ENCODE data around the gene KLF1.
"Not testable (repeated sequence)": the region's sequence is repeated elsewhere in the genome, so short reads cannot be mapped to it uniquely, and the experiment has no call there.

The KLF1 gene

GRCh38 chr19:12858041-12858928 is 28.7 kb downstream of the KLF1 start:
- Mint-ChIP-seq H3K9me3 (peaks cover 6% of the 10 kb centered on the region), H3K36me3 (ENCODE audit: low read depth) (no peaks in the 10 kb centered on the region)
- TF ChIP-seq, protein P1, sequence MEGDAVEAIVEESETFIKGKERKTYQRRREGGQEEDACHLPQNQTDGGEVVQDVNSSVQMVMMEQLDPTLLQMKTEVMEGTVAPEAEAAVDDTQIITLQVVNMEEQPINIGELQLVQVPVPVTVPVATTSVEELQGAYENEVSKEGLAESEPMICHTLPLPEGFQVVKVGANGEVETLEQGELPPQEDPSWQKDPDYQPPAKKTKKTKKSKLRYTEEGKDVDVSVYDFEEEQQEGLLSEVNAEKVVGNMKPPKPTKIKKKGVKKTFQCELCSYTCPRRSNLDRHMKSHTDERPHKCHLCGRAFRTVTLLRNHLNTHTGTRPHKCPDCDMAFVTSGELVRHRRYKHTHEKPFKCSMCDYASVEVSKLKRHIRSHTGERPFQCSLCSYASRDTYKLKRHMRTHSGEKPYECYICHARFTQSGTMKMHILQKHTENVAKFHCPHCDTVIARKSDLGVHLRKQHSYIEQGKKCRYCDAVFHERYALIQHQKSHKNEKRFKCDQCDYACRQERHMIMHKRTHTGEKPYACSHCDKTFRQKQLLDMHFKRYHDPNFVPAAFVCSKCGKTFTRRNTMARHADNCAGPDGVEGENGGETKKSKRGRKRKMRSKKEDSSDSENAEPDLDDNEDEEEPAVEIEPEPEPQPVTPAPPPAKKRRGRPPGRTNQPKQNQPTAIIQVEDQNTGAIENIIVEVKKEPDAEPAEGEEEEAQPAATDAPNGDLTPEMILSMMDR (IDR thresholded peaks at IDR 0.05; ENCODE audit: unreplicated experiment in 3 of 3): no peak

DNA sequence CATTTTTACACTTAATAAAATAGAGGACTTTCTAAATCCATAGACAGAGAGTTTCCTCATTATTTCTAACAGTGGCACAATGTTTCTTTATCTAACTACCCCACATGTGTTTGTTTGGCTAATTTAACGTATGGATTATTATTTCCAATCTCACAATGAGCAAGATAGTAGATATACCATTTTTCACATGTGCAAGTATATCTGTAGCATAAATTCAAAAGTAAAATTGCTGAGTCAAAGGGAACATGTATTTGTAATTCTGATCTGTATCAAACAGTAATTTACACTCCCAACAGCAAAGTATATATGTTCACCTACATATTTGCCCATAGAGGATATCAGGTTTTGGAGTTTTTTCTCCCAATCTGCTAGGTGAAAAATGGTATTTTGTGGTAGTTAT is 30.3 kb downstream of the KLF1 start:
- TF ChIP-seq, protein P1 (IDR thresholded peaks at IDR 0.05; ENCODE audit: unreplicated experiment in 3 of 3): no peak
- peaks cover 6% of the 10 kb centered on the region for H3K9me3 Mint-ChIP-seq
- no peak overlapping the region for H3K4me3 Mint-ChIP-seq
- H3K4me1 Mint-ChIP-seq: no peaks in the 10 kb centered on the region
- peaks cover 5% of the 10 kb centered on the region for H3K27me3 Mint-ChIP-seq (ENCODE audit: low read depth)
- H3K27ac Mint-ChIP-seq: no peak overlapping the region
- H3K36me3 Mint-ChIP-seq (ENCODE audit: low read depth): no peaks in the 10 kb centered on the region

More at GRCh38 chr19:12858041-12858928, 28.7 kb downstream of the KLF1 start:
- Mint-ChIP-seq H3K4me1 (no peaks in the 10 kb centered on the region), H3K4me3 (no peak overlapping the region), H3K27me3 (ENCODE audit: low read depth) (peaks cover 5% of the 10 kb centered on the region), H3K27ac (no peak overlapping the region)

- TF ChIP-seq, protein P1 (IDR thresholded peaks at IDR 0.05; ENCODE audit: unreplicated experiment in 3 of 3): peak; percentile 100
- no peaks in the 10 kb centered on the region for H3K36me3 Mint-ChIP-seq (ENCODE audit: low read depth)
- no peaks in the 10 kb centered on the region for H3K4me1 Mint-ChIP-seq
- peak overlapping the region in 2 of 3 experiments; percentile 51 to 69 for H3K4me3 Mint-ChIP-seq
- no peaks in the 10 kb centered on the region for H3K9me3 Mint-ChIP-seq
- H3K27me3 Mint-ChIP-seq (ENCODE audit: low read depth): peaks cover 6% of the 10 kb centered on the region
- H3K27ac Mint-ChIP-seq: no peak overlapping the region
Observed at GRCh38 chr19:12847159-12848139, 39.6 kb downstream of the KLF1 start.

DNA sequence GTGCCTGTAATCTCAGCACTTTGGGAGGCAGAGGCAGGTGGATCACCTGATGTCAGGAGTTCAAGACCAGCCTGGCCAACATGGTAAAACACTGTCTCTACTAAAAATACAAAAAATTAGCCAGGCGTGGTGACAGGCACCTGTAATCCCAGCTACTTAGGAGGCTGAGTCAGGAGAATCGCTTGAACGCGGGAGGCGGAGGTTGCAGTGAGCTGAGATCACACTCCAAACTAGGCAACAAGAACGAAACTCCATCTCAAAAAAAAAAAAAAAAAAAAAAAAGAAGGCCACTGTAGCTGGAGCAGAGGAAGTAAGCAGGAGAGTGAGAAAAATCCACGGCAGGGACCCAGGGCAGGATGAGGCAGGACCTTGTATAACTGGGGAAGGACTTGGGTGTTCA is 40.4 kb downstream of the KLF1 start:
- not testable (repeated sequence) for H3K4me1 Mint-ChIP-seq; H3K9me3 Mint-ChIP-seq; H3K27ac Mint-ChIP-seq; H3K36me3 Mint-ChIP-seq (ENCODE audit: low read depth); H3K4me3 Mint-ChIP-seq
- H3K27me3 Mint-ChIP-seq (ENCODE audit: low read depth): peaks cover 12% of the 10 kb centered on the region

DNA sequence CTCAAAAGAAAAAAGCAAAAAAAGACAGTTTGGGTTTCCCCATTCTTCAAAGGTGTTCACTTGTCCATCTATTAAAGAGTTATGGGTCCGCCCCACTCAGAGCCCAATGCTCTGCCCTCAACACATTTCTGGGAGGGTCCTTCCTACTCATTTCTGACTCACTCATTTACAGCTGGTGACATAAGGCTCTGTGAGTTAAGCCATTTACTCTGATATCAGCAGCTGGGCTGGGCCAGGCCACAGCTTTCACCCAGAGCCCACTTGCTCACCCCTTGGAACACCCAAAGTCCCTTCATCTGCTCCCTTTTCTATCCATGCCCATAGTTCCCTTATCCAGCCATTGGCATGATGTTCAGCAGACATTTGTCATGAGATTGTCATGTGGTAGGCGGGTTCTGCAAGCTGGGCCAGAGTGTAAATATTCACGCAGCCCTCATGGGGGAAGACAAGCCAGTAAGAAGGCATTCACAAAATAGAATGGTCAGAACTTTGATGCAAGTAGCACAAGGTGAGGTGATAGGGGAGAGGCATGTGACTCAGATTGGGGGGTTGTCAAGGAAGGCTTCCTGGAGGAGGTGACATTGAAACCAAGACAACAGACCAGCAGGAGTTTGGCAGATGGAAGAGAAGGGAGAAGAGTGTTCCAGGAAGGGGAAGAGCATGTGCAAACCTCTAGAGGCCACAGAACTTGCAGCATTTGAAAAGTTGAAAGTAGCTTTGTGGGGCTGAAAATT is 42.8 kb downstream of the KLF1 start:
- TF ChIP-seq, protein P1 (IDR thresholded peaks at IDR 0.05; ENCODE audit: unreplicated experiment in 3 of 3): no peak
- H3K4me3 Mint-ChIP-seq: no peak overlapping the region
- no peak overlapping the region for H3K27ac Mint-ChIP-seq
- H3K4me1 Mint-ChIP-seq: peaks cover 19% of the 10 kb centered on the region
- no peaks in the 10 kb centered on the region for H3K36me3 Mint-ChIP-seq (ENCODE audit: low read depth)
- no peaks in the 10 kb centered on the region for H3K9me3 Mint-ChIP-seq
- peaks cover 37% of the 10 kb centered on the region for H3K27me3 Mint-ChIP-seq (ENCODE audit: low read depth)

Data from nephron (organoid).